ENCODE measurements around the gene AHR. TPM values are rescaled to one million over a fixed set of nuclear protein-coding genes. Genes with fewer than 3 reads are reported as not detected.

The AHR gene
- polyA plus RNA-seq, 1 donor (not counting 4 experiments of a cell fraction or from before 2014, with no cell fraction given) = 19.4 TPM

- peaks cover 50% of the 10 kb centered on the region for H3K79me2 ChIP-seq (ENCODE audit: control insufficient read depth, insufficient read depth, low read length)
- H4K20me1 ChIP-seq (ENCODE audit: control insufficient read depth, extremely low read depth, insufficient read depth, low read length) = no peaks in the 10 kb centered on the region
- H3K4me3 ChIP-seq (ENCODE audit: control insufficient read depth in 2 of 3, extremely low read depth in 1 of 3, insufficient read depth in 2 of 3, low read depth in 1 of 3, low read length in 3 of 3) = no peak overlapping the region
- H3K9ac ChIP-seq (ENCODE audit: control insufficient read depth, extremely low read depth, insufficient read depth, low read length) = no peak overlapping the region
- no peaks in the 10 kb centered on the region for H3K9me1 ChIP-seq (ENCODE audit: control insufficient read depth, extremely low read depth, insufficient read depth, low read length)
- H3K9me3 ChIP-seq (ENCODE audit: control insufficient read depth, low read depth, low read length) = no peaks in the 10 kb centered on the region
- H3K27me3 ChIP-seq (ENCODE audit: control insufficient read depth, extremely low read depth, insufficient read depth, low read length) = no peaks in the 10 kb centered on the region
- no peak overlapping the region for H3K4me2 ChIP-seq (ENCODE audit: control insufficient read depth, extremely low read depth, insufficient read depth, low read depth, low read length)
- DNase-seq (ENCODE audit: low read depth, low spot score) (no peak), FAIRE-seq (peak; percentile 60)
- H3K4me1 ChIP-seq (ENCODE audit: control insufficient read depth, extremely low read depth, insufficient read depth, low read length) = peaks cover 6% of the 10 kb centered on the region
- TF ChIP-seq CTCF (optimal IDR thresholded peaks at IDR 0.05 in 1 of 3, IDR thresholded peaks at IDR 0.05 in 1 of 3, conservative IDR thresholded peaks at IDR 0.05 in 1 of 3; ENCODE audit: extremely low read depth in 1 of 3, insufficient read depth in 2 of 3, low read length in 3 of 3) = no peak
- no peak for TF ChIP-seq EZH2 (IDR thresholded peaks at IDR 0.05; ENCODE audit: low read length)
- dilution Hi-C loops (cut with MboI; ENCODE audit: extremely low pct_ligation_motif_present, low sequenced_read_pairs) = no loop called here
- H3K27ac ChIP-seq (ENCODE audit: control insufficient read depth, insufficient read depth, low read length) = no peak overlapping the region
- H2AFZ ChIP-seq (ENCODE audit: control insufficient read depth, low read length) = no peak overlapping the region
- peaks cover 6 to 15% of the 10 kb centered on the region in 2 experiments for H3K36me3 ChIP-seq (ENCODE audit: control insufficient read depth in 2 of 2, extremely low read depth in 1 of 2, insufficient read depth in 2 of 2, low read length in 2 of 2)
These were observed 12.7 kb downstream of the AHR start for GRCh38 chr7:17311194-17311593.

GRCh38 chr7:17311952-17312351 is 13.5 kb downstream of the AHR start:
- no peaks in the 10 kb centered on the region for H3K27me3 ChIP-seq (ENCODE audit: control insufficient read depth, extremely low read depth, insufficient read depth, low read length)
- H3K36me3 ChIP-seq (ENCODE audit: control insufficient read depth in 2 of 2, extremely low read depth in 1 of 2, insufficient read depth in 2 of 2, low read length in 2 of 2) = peaks cover 6 to 17% of the 10 kb centered on the region in 2 experiments
- H3K4me1 ChIP-seq (ENCODE audit: control insufficient read depth, extremely low read depth, insufficient read depth, low read length) = no peaks in the 10 kb centered on the region
- no peak overlapping the region for H2AFZ ChIP-seq (ENCODE audit: control insufficient read depth, low read length)
- H3K9ac ChIP-seq (ENCODE audit: control insufficient read depth, extremely low read depth, insufficient read depth, low read length) = no peak overlapping the region
- no peaks in the 10 kb centered on the region for H4K20me1 ChIP-seq (ENCODE audit: control insufficient read depth, extremely low read depth, insufficient read depth, low read length)
- FAIRE-seq (peak; percentile 29), DNase-seq (ENCODE audit: low read depth, low spot score) (no peak)
- H3K4me2 ChIP-seq (ENCODE audit: control insufficient read depth, extremely low read depth, insufficient read depth, low read depth, low read length) = no peak overlapping the region
- H3K4me3 ChIP-seq (ENCODE audit: control insufficient read depth in 2 of 3, extremely low read depth in 1 of 3, insufficient read depth in 2 of 3, low read depth in 1 of 3, low read length in 3 of 3) = no peak overlapping the region
- H3K9me1 ChIP-seq (ENCODE audit: control insufficient read depth, extremely low read depth, insufficient read depth, low read length) = no peaks in the 10 kb centered on the region
- no peaks in the 10 kb centered on the region for H3K9me3 ChIP-seq (ENCODE audit: control insufficient read depth, low read depth, low read length)
- dilution Hi-C loops (cut with MboI; ENCODE audit: extremely low pct_ligation_motif_present, low sequenced_read_pairs) = no loop called here
- no peak for TF ChIP-seq EZH2 (IDR thresholded peaks at IDR 0.05; ENCODE audit: low read length)
- no peak for TF ChIP-seq CTCF (optimal IDR thresholded peaks at IDR 0.05 in 1 of 3, IDR thresholded peaks at IDR 0.05 in 1 of 3, conservative IDR thresholded peaks at IDR 0.05 in 1 of 3; ENCODE audit: extremely low read depth in 1 of 3, insufficient read depth in 2 of 3, low read length in 3 of 3)
- no peak overlapping the region for H3K27ac ChIP-seq (ENCODE audit: control insufficient read depth, insufficient read depth, low read length)
- H3K79me2 ChIP-seq (ENCODE audit: control insufficient read depth, insufficient read depth, low read length) = peaks cover 48% of the 10 kb centered on the region
